Thyroid gland (tissue), 4 donors: Measurements from ENCODE around the gene FTSJ1. TPM values are rescaled to one million over a fixed set of nuclear protein-coding genes. Genes with fewer than 3 reads are reported as not detected.

Experiments
- DNase-seq, 2 donors: peaks; one replicate each; pipeline ENCODE4 v3.0.0-alpha.2; 2019
- H3K27ac ChIP-seq, 3 donors: fragments of 200-600 bp; sonication (generic); 1 replicate in 2 of 3; 2 replicates in 1 of 3; pipeline ENCODE4 v1.5.1; 2016 to 2019; ENCODE audit warnings: mild to moderate bottlenecking in 1 of 3, moderate library complexity in 1 of 3
- H3K27me3 ChIP-seq: fragments of 200-600 bp; sonication (generic); one replicate; pipeline ENCODE4 v1.5.1; 2019
- H3K36me3 ChIP-seq, 2 donors: fragments of 200-600 bp; sonication (generic); one replicate each; pipeline ENCODE4 v1.5.1; 2016 to 2019
- H3K4me1 ChIP-seq, 2 donors: fragments of 200-600 bp; sonication (generic); one replicate each; pipeline ENCODE4 v1.5.1; 2017 to 2019
- H3K4me3 ChIP-seq, 3 donors: fragments of 200-600 bp; sonication (generic); replicated peaks in 1 of 3; 1 replicate in 2 of 3; 2 replicates in 1 of 3; pipeline ENCODE4 v1.5.1; 2016; ENCODE audit warnings: mild to moderate bottlenecking in 1 of 3
- H3K9me3 ChIP-seq: fragments of 200-600 bp; sonication (generic); one replicate; pipeline ENCODE4 v1.5.1; 2017
- POLR2A ChIP-seq, 2 donors: fragments of 450-650 bp; IDR thresholded peaks; one replicate each; pipeline ENCODE4 v1.6.1; 2017; ENCODE audit warnings: antibody characterized with exemption in 2 of 2, mild to moderate bottlenecking in 2 of 2, moderate library complexity in 1 of 2
- WGBS, 2 donors: methylation state at CpG; one replicate each; pipeline ENCODE4 v1.1.5; 2017; 5-methylcytosine and 5-hydroxymethylcytosine counted together
- intact Hi-C: fragments of 100-400 bp; cut with DNase I; formaldehyde crosslinking; loops from one replicate; pipeline ENCODE4 v1.15.1; 2023
- total RNA-seq, 4 donors: library from RNA; depleted of rRNA; stranded (reverse); fragments of >200 nt; gene quantifications; one replicate each; pipeline ENCODE4 v1.2.3, GENCODE V29; 2016
- TF ChIP-seq, protein P1 (sequence below), 6 experiments: fragments of 200-600 bp in 3 of 6; fragments of 450-650 bp in 3 of 6; sonication (generic) in 3 of 6; IDR thresholded peaks; one replicate each; pipeline ENCODE4 v1.5.1; 2016 to 2019; ENCODE audit warnings: antibody characterized with exemption in 6 of 6, mild to moderate bottlenecking in 2 of 6, inconsistent platforms in 1 of 6, moderate library complexity in 1 of 6

Gene FTSJ1
- total RNA-seq, 4 donors from 2014 or later = 45.9 to 64.9 (median 62.5) TPM

- H3K9me3 ChIP-seq = no peaks in the 10 kb centered on the region
- WGBS, 2 donors = 47 to 88% methylated on average over 2 of the region's 2 CpGs
- no peak for DNase-seq
These were observed 13.9 kb downstream of the FTSJ1 start for GRCh38 chrX:48489892-48490291.

DNA sequence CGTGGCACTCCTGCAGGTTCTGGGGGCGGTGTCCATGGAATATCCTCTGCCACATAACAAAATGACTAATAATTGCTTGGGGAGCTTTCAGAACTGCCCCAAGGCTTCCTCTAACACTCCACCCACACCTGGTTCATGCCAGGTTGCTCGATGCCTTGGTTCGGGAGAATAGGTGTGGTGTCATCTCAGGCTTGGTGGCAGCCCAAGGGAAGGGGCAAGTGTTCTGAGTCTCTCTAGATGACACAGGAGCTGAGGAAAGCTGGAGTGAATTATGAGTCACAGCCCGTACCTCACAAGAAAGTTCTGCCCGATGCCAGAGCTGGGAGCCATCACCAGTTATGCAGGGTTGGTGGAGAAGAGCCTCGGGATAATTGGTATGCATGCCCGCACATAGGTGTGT lies 14.7 kb downstream of the FTSJ1 start:
- 82 to 93% methylated on average over 4 to 6 of the region's 8 CpGs for WGBS, 2 donors
- intact Hi-C loops = no loop called here
- no peak for DNase-seq
- TF ChIP-seq POLR2A (IDR thresholded peaks at IDR 0.05) = no peak
- TF ChIP-seq, protein P1, sequence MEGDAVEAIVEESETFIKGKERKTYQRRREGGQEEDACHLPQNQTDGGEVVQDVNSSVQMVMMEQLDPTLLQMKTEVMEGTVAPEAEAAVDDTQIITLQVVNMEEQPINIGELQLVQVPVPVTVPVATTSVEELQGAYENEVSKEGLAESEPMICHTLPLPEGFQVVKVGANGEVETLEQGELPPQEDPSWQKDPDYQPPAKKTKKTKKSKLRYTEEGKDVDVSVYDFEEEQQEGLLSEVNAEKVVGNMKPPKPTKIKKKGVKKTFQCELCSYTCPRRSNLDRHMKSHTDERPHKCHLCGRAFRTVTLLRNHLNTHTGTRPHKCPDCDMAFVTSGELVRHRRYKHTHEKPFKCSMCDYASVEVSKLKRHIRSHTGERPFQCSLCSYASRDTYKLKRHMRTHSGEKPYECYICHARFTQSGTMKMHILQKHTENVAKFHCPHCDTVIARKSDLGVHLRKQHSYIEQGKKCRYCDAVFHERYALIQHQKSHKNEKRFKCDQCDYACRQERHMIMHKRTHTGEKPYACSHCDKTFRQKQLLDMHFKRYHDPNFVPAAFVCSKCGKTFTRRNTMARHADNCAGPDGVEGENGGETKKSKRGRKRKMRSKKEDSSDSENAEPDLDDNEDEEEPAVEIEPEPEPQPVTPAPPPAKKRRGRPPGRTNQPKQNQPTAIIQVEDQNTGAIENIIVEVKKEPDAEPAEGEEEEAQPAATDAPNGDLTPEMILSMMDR (IDR thresholded peaks at IDR 0.05) = no peak
- no peak overlapping the region for H3K4me3 ChIP-seq
- no peaks in the 10 kb centered on the region for H3K4me1 ChIP-seq
- H3K27ac ChIP-seq = no peak overlapping the region
- no peaks in the 10 kb centered on the region for H3K9me3 ChIP-seq
- no peaks in the 10 kb centered on the region for H3K27me3 ChIP-seq
- H3K36me3 ChIP-seq = no peaks in the 10 kb centered on the region

More at GRCh38 chrX:48489892-48490291, 13.9 kb downstream of the FTSJ1 start:
- Histone ChIP-seq H3K4me1 (no peaks in the 10 kb centered on the region), H3K27ac (no peak overlapping the region), H3K36me3 (no peaks in the 10 kb centered on the region), H3K4me3 (no peak overlapping the region), H3K27me3 (no peaks in the 10 kb centered on the region)
- no peak for TF ChIP-seq POLR2A (IDR thresholded peaks at IDR 0.05)
- TF ChIP-seq, protein P1 (IDR thresholded peaks at IDR 0.05) = no peak
- intact Hi-C loops = no loop called here

- Histone ChIP-seq H3K9me3 (no peaks in the 10 kb centered on the region), H3K27me3 (no peaks in the 10 kb centered on the region), H3K36me3 (no peaks in the 10 kb centered on the region), H3K27ac (no peak overlapping the region), H3K4me1 (no peaks in the 10 kb centered on the region), H3K4me3 (no peak overlapping the region)
- TF ChIP-seq, protein P1 (IDR thresholded peaks at IDR 0.05) = no peak
- no peak for TF ChIP-seq POLR2A (IDR thresholded peaks at IDR 0.05)
- no peak for DNase-seq
- WGBS, 2 donors = 83 to 100% methylated on average over 1 to 2 of the region's 9 CpGs
- intact Hi-C loops = no loop called here
These were observed 15.8 kb downstream of the FTSJ1 start for GRCh38 chrX:48491809-48492208.

GRCh38 chrX:48492293-48492910 lies 16.4 kb downstream of the FTSJ1 start:
- H3K4me3 ChIP-seq = no peak overlapping the region
- no peak overlapping the region for H3K27ac ChIP-seq
- H3K9me3 ChIP-seq = no peaks in the 10 kb centered on the region
- H3K4me1 ChIP-seq = no peaks in the 10 kb centered on the region
- 64 to 76% methylated on average over 3 to 4 of the region's 7 CpGs for WGBS, 2 donors
- no peaks in the 10 kb centered on the region for H3K36me3 ChIP-seq
- no peak for DNase-seq
- intact Hi-C loops = no loop called here
- H3K27me3 ChIP-seq = no peaks in the 10 kb centered on the region
- no peak for TF ChIP-seq POLR2A (IDR thresholded peaks at IDR 0.05)
- TF ChIP-seq, protein P1 (IDR thresholded peaks at IDR 0.05) = no peak

- Histone ChIP-seq H3K27ac (no peak overlapping the region), H3K4me3 (no peak overlapping the region), H3K9me3 (no peaks in the 10 kb centered on the region), H3K36me3 (no peaks in the 10 kb centered on the region), H3K27me3 (no peaks in the 10 kb centered on the region), H3K4me1 (no peaks in the 10 kb centered on the region)
- 9 to 21% methylated on average over 5 to 6 of the region's 10 CpGs for WGBS, 2 donors
- TF ChIP-seq POLR2A (IDR thresholded peaks at IDR 0.05) = no peak
- TF ChIP-seq, protein P1 (IDR thresholded peaks at IDR 0.05) = peak in 3 of 6 experiments; percentile 19 to 34 (median 32)
- peak; percentile 61 to 72 for DNase-seq
- intact Hi-C loops = no loop called here
These were observed 17.9 kb downstream of the FTSJ1 start for GRCh38 chrX:48493890-48494364.
